Vagina (tissue), 2 donors: ENCODE measurements around the gene C7orf57. TPM values are rescaled to one million over a fixed set of nuclear protein-coding genes. Genes with fewer than 3 reads are reported as not detected.

Experiments used
- DNase-seq, 2 donors: peaks; one replicate each; pipeline ENCODE4 v3.0.0-alpha.2; 2017; ENCODE audit errors: extremely low spot score in 2 of 2
- H3K27ac ChIP-seq: fragments of 200-600 bp; sonication (generic); one replicate; pipeline ENCODE4 v1.5.1; 2019
- H3K27me3 ChIP-seq: fragments of 200-600 bp; sonication (generic); one replicate; pipeline ENCODE4 v1.5.1; 2019
- H3K36me3 ChIP-seq, 2 donors: fragments of 200-600 bp; sonication (generic); one replicate each; pipeline ENCODE4 v1.5.1; 2017 to 2019
- H3K4me1 ChIP-seq: fragments of 200-600 bp; sonication (generic); one replicate; pipeline ENCODE4 v1.5.1; 2019
- H3K4me3 ChIP-seq, 2 donors: fragments of 200-600 bp; sonication (generic); 1 replicate in 1 of 2; 2 replicates in 1 of 2; pipeline ENCODE4 v1.5.1; 2016 to 2019
- H3K9me3 ChIP-seq: fragments of 200-600 bp; sonication (generic); one replicate; pipeline ENCODE4 v1.5.1; 2019
- POLR2A ChIP-seq, 2 donors: fragments of 450-650 bp; IDR thresholded peaks; one replicate each; pipeline ENCODE4 v1.6.1; 2017; ENCODE audit warnings: antibody characterized with exemption in 2 of 2, mild to moderate bottlenecking in 2 of 2, moderate library complexity in 2 of 2
- POLR2AphosphoS5 ChIP-seq, 2 donors: sonication (generic); formaldehyde crosslinking; IDR thresholded peaks; one replicate each; pipeline ENCODE4 v1.9.0; 2017; ENCODE audit warnings: antibody characterized with exemption in 2 of 2, mild to moderate bottlenecking in 2 of 2, low read depth in 1 of 2; ENCODE audit not compliant: insufficient read depth in 1 of 2
- intact Hi-C: fragments of 100-400 bp; cut with DNase I; formaldehyde crosslinking; loops from one replicate; pipeline ENCODE4 v1.15.1; 2023
- total RNA-seq: library from RNA; depleted of rRNA; stranded (reverse); fragments of >200 nt; gene quantifications from one replicate; pipeline ENCODE4 v1.2.3, GENCODE V29; 2016
- TF ChIP-seq, protein P1 (sequence below), 3 experiments: fragments of 450-650 bp in 2 of 3; fragments of 200-600 bp in 1 of 3; sonication (generic) in 1 of 3; IDR thresholded peaks; one replicate each; pipeline ENCODE4 v1.5.1; 2017 to 2019; ENCODE audit warnings: antibody characterized with exemption in 3 of 3, mild to moderate bottlenecking in 2 of 3, moderate library complexity in 2 of 3

The C7orf57 gene
- total RNA-seq, 1 donor from 2014 or later = not detected

DNA sequence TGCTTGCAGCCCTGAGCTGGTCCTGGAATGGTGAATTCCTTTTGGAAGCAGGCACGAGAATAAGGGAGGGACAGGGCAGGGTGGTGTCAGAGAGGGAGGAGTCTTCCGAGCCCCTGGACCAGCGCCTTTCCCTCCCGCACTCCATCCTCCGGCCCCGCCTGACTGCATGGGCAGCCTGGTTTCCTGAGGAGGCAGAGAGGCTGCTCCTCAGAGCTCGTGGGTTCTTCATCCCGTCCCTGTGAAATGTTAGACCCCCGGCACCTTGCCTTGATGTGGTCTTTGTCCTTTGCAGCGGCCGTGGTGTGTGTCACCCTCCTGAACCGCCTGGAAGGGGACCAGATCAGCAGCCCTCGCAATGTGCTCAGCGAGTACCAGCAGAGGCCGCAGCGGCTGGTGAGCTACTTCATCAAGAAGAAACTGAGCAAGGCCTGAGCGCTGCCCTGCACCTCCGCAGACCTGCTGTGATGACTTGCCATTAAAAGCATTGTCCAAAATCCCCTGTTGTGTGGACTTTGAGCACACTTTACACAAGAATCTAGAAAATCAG lies 72.7 kb downstream of the C7orf57 start:
- no peaks in the 10 kb centered on the region for H3K9me3 ChIP-seq
- no peak for DNase-seq
- intact Hi-C loops = loop anchor here (5.0 to 10.0 kb wide), 2 partner anchors 63 to 161 kb away; partner anchors contain the start of gene PKD1L1
- no peak overlapping the region for H3K27ac ChIP-seq
- no peak for TF ChIP-seq POLR2A (IDR thresholded peaks at IDR 0.05)
- TF ChIP-seq POLR2AphosphoS5 (IDR thresholded peaks at IDR 0.05; ENCODE audit: insufficient read depth in 1 of 2, low read depth in 1 of 2) = no peak
- TF ChIP-seq, protein P1, sequence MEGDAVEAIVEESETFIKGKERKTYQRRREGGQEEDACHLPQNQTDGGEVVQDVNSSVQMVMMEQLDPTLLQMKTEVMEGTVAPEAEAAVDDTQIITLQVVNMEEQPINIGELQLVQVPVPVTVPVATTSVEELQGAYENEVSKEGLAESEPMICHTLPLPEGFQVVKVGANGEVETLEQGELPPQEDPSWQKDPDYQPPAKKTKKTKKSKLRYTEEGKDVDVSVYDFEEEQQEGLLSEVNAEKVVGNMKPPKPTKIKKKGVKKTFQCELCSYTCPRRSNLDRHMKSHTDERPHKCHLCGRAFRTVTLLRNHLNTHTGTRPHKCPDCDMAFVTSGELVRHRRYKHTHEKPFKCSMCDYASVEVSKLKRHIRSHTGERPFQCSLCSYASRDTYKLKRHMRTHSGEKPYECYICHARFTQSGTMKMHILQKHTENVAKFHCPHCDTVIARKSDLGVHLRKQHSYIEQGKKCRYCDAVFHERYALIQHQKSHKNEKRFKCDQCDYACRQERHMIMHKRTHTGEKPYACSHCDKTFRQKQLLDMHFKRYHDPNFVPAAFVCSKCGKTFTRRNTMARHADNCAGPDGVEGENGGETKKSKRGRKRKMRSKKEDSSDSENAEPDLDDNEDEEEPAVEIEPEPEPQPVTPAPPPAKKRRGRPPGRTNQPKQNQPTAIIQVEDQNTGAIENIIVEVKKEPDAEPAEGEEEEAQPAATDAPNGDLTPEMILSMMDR (IDR thresholded peaks at IDR 0.05) = no peak
- H3K36me3 ChIP-seq = peaks cover 0 to 33% of the 10 kb centered on the region in 2 donors
- no peak overlapping the region for H3K4me3 ChIP-seq
- H3K4me1 ChIP-seq = no peaks in the 10 kb centered on the region
- H3K27me3 ChIP-seq = no peaks in the 10 kb centered on the region

DNA sequence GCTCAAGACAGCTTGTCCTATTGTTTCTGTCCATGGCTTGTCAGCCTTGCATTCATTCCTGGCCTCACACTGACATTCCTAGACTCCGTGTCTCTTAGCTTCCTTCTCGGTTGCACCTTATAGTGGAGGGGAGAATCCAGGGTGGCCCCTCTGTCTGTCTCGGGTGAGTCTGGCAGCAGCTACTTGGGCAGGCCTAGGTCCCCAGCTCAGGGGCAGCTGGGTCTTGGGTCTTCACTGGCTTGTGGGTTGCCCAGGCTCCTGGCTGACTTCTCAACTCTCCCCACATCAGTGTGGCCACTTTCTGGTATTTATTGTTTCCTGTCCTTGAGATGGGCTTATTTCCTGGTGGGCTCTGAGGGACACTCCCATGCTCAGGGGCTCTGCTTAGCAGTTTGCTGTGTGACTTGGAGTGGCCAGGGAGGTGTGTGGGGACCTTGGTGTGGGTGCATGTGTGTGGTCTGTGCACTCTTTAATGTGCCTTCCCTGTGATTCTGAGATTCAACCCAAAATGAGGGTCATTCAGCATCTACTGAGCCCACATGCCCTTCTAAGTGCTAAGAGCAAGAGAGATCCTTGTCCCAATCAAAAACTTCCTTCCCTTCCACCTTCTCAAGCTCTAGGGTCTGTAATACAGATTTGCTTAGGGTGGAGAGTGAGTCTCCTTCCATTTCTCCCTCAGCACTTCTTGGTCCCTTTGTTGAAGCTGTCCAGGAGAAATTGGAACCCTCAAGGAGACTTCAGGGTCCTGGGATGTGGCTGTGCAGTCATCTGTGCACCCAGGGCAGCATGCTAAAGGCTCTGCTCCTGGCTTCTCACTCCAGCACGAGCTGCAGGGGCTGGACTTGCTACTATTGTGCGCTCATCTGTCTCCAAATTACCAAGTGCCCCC lies 73.9 kb downstream of the C7orf57 start:
- H3K36me3 ChIP-seq = peaks cover 0 to 22% of the 10 kb centered on the region in 2 donors
- DNase-seq = no peak

DNA sequence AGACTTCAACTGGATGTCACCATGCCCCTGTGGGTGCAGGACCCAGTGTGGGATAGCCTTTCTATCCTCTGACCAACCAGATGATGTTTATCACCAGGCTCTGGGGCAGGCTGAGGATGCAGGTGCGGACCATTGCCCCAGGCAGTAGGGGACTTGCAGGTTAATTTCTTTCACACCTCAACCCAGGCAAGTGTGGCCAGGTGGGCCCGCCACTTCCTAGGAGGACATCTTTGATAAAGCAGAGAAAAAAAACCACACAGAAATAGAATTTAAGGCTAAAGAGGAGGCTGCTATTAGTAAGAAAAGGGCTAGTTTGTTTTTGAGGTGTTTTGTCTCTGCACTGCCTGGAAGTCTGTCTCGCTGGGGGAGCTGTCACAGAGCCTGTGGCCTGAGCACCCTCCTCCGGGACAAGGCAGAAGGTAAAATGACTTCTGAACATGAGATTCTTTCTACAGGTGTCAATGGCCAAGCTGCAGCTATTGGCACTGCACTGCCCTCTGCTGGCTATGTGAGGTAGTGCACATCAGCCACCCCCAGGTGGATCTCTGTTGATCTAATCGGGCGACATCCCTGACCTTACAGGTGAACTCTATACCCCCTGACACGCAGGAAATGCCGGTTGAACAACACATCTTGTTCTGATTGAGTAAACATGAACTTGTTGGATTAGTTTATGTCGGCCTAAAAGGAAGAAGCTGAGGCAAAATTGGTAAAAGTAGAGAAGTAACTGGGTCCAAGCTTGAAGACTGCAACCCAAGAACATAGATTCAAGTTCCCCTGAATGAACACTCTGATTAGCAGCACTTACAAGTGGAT lies 74.7 kb downstream of the C7orf57 start:
- no peaks in the 10 kb centered on the region for H3K9me3 ChIP-seq
- no peak for DNase-seq
- TF ChIP-seq, protein P1 (IDR thresholded peaks at IDR 0.05) = peak; percentile 98 to 99 (median 98)
- TF ChIP-seq POLR2A (IDR thresholded peaks at IDR 0.05) (no peak), POLR2AphosphoS5 (IDR thresholded peaks at IDR 0.05; ENCODE audit: insufficient read depth in 1 of 2, low read depth in 1 of 2) (peak in 1 of 2 donors; percentile 33)
- intact Hi-C loops = loop anchor here (5.0 to 10.0 kb wide), 3 partner anchors 65 to 163 kb away; partner anchors contain the start of gene PKD1L1
- H3K4me1 ChIP-seq = no peaks in the 10 kb centered on the region
- H3K27me3 ChIP-seq = no peaks in the 10 kb centered on the region
- H3K4me3 ChIP-seq = no peak overlapping the region
- H3K27ac ChIP-seq = no peak overlapping the region
- H3K36me3 ChIP-seq = peaks cover 0 to 18% of the 10 kb centered on the region in 2 donors

More for the DNA sequence above, 73.9 kb downstream of the C7orf57 start:
- Histone ChIP-seq H3K27me3 (no peaks in the 10 kb centered on the region), H3K9me3 (no peaks in the 10 kb centered on the region), H3K4me3 (no peak overlapping the region), H3K27ac (no peak overlapping the region), H3K4me1 (no peaks in the 10 kb centered on the region)
- TF ChIP-seq POLR2A (IDR thresholded peaks at IDR 0.05) (no peak), POLR2AphosphoS5 (IDR thresholded peaks at IDR 0.05; ENCODE audit: insufficient read depth in 1 of 2, low read depth in 1 of 2) (no peak)
- TF ChIP-seq, protein P1 (IDR thresholded peaks at IDR 0.05) = no peak
- intact Hi-C loops = loop anchor here (5.0 to 10.0 kb wide), 2 partner anchors 64 to 162 kb away; partner anchors contain the start of gene PKD1L1

DNA sequence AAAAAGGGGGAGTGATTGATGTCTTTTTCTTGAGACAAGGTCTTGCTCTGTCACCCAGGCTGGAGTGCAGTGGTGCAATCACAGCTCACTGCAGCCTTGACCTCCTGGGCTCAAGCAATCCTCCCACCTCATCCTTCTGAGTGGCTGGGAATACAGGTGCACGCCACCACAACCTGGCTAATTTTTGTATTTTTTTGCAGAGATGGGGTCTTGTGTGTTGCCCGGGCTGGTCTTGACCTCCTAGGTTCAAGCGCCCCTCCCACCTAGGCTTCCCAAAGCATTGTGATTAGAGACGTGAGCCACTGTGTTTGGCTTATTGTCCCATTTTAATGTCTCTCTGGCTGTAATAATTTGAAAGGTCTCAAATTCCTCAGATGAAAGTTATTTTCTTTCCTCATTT lies 75.5 kb downstream of the C7orf57 start:
- DNase-seq = no peak
- Histone ChIP-seq H3K36me3 (peaks cover 0 to 18% of the 10 kb centered on the region in 2 donors), H3K4me1 (no peaks in the 10 kb centered on the region), H3K4me3 (no peak overlapping the region), H3K27me3 (no peaks in the 10 kb centered on the region), H3K27ac (no peak overlapping the region), H3K9me3 (no peaks in the 10 kb centered on the region)
- intact Hi-C loops = loop anchor here (5.0 kb wide), 1 partner anchor 119 kb away; no protein-coding TSS in a partner anchor
- TF ChIP-seq POLR2AphosphoS5 (IDR thresholded peaks at IDR 0.05; ENCODE audit: insufficient read depth in 1 of 2, low read depth in 1 of 2) (no peak), POLR2A (IDR thresholded peaks at IDR 0.05) (no peak)
- TF ChIP-seq, protein P1 (IDR thresholded peaks at IDR 0.05) = no peak

Other genes starting within 250 kb of the C7orf57 start
- 0.49 TPM for gene PKD1L1, start 87.1 kb upstream of the C7orf57 start, total RNA-seq
- 28.5 TPM for gene HUS1, start 55.9 kb upstream of the C7orf57 start, total RNA-seq
- not detected for gene SUN3, start 6.4 kb upstream of the C7orf57 start, total RNA-seq
- gene UPP1, start 53.7 kb downstream of the C7orf57 start, total RNA-seq = 79.8 TPM
- under 0.01 TPM for gene ABCA13, start 135.9 kb downstream of the C7orf57 start, total RNA-seq